COR-L47 (cell line): Measurements from ENCODE around the gene L3MBTL4.

ENCODE experiments used
- DNase-seq: peaks from one replicate; lab custom pipeline; 2025; lab: John Stamatoyannopoulos, UW

L3MBTL4 gene

DNA sequence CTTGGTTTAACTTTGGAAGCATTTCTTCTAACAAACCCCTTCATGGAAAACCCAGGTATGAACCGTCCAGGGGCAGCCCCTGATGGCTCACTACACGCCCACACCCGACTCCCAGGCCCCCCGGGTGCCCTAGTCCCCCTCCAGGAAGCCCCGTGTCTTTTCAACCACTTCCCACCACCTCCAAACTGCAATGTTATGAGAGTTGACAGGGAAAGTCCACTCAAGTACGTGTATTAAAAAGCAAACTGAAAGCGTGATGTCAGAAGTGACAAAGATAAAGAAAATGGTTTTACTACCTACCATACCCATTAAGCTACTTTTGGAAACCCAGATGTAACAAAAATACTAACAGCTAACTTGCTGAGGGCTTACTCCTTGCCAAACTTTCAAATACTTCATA lies 51.5 kb downstream of the L3MBTL4 start:
- DNase-seq, result no peak

DNA sequence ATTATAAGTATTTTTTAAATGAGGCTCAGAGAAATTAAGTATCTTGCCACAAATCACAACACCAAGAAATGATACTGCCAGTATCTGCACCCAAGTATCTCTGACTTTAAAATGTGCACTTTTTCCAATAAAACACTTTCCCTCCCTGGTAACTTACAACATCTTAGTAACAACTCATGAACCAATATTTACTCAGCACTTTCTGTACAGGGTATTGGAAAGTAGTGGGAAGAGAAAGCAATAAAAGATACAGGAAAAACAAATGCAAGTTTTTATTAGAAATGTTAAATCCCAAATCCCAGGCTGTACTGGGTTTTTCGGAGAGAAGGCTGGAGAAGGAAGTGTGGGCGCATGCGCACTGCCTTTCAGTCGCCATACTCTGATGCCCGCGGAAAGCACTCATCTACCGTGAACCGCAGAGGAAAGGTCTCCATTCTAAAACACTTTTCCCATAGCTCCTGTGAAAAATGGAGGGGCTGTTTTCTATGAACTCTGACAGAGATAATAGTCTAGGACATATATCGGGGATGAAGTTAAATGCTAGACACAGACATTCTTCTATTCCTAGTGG lies 52.1 kb downstream of the L3MBTL4 start:
- DNase-seq, result no peak

- DNase-seq, result no peak
Measured at GRCh38 chr18:6357668-6358067, 57.0 kb downstream of the L3MBTL4 start.

GRCh38 chr18:6355789-6356589 lies 58.7 kb downstream of the L3MBTL4 start:
- no peak for DNase-seq

DNA sequence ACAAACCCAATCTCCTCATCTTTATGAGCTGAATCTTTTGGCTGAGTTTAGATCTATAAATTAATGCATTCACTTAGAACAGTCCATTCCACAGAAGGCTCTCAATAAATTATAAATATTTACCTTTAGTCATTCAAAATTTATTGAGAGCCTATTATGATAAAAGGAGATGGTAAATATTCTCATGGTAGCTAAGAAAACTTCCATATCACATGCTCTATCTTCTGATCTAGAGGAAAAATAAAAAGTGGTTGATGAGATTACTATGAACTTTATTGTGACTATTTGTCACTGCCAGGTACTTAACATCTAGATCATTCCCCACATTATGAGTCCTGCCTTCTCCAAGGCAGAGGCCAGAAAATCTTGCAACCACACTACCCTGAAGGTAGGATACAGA lies 62.4 kb downstream of the L3MBTL4 start:
- no peak for DNase-seq

- DNase-seq, result no peak
Measured at GRCh38 chr18:6342990-6343389, 71.7 kb downstream of the L3MBTL4 start.

DNA sequence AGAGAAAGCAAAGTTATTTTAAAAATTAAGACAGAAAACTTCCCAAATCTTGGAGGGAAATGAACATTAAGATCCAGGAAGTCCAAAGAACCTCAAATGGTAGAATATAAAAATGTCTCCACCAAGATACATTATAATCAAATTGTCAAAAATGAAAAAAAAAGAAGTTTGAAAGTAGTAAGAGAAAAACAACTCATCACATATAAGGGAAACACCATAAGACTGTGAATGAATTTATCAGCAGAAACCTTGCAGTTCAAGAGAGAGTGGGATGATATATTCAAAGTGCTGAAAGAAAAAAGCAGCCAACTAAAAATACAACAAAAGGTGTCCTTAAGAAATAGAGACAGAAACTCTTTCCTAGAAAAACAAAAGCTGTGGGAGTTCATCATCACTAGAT lies 73.0 kb downstream of the L3MBTL4 start:
- DNase-seq, result no peak

DNA sequence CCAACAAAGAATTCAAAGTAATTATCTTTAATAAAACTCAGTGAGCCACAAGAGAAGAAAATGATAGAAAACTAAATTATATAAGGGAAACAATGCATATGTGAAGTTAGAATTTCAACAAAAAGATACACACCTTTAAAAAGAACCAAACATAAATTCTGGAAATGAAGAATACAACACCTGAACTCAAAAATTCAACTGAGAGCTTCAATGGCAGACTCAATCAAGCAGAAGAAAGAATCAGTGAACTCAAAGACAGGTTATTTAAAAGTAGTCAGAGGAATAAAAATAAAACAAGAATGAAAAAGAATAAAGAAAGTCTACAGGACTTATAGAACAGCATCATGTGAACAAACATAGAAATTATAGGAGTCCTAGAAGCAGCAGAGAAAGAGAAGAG lies 73.4 kb downstream of the L3MBTL4 start:
- DNase-seq, result no peak

DNA sequence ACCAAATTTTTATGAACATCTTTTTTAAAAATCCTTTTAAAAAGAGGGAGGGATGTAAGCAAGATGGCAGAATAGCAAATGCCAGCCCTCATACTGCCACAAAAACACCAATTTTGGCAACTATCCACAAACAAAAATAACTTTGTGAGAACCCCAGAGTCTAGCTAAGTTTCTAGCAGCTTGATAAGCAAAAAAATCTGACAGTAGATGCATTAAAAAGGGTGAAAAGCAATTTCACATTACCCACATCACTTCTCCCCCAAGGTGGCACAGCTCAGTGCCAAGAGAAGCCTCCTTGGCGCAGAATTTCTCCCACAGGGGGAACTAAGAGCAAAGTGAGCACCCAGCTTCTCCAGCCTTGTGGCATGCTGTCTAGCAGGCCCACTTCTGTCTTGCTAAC lies 74.6 kb downstream of the L3MBTL4 start:
- DNase-seq, result no peak

GRCh38 chr18:6336239-6336638 lies 78.5 kb downstream of the L3MBTL4 start:
- DNase-seq, result no peak

GRCh38 chr18:6333981-6334380 lies 80.7 kb downstream of the L3MBTL4 start:
- no peak for DNase-seq

- no peak for DNase-seq
Measured at GRCh38 chr18:6331872-6332271, 82.8 kb downstream of the L3MBTL4 start.

GRCh38 chr18:6330786-6331185 lies 83.9 kb downstream of the L3MBTL4 start:
- DNase-seq, result no peak

DNA sequence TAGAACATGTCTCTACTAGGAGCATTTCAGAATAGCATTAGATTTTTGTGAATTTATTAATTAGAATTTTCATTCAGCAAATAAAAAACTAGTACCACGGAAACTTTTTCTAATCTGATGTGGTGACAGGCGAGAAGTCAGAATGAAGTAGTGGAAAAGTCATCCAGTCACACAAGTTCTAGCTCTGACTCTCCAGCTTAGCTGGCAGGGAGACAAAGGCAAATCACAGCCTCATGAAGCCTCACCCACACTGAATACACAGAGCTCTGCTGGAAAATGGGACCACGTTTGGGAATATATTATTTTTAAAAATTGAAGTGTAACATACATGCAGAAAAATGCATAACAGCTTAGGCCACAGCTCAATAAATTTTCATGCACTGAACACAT lies 86.1 kb downstream of the L3MBTL4 start:
- DNase-seq, result no peak

GRCh38 chr18:6327895-6328620 lies 86.7 kb downstream of the L3MBTL4 start:
- peak; percentile 31 for DNase-seq

DNA sequence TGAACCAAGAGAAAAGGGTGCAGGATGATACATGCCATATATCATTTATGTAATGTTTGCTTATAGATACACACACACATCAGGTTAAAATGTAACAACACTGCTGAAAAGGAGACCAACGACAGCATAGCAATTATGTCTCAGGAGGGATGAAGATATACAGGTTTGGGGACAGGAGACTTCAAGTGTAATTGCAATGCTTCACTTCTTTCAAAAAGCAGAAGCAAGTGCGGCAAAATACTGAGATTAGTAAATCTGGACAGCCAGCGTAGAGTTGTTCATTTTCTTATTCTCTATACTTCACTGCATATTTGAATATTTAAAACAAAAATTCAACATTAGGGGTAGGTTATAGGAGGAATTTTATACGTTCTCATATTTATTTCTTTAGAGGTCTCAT lies 87.2 kb downstream of the L3MBTL4 start:
- no peak for DNase-seq

GRCh38 chr18:6326566-6326965 lies 88.1 kb downstream of the L3MBTL4 start:
- no peak for DNase-seq

- no peak for DNase-seq
Measured at GRCh38 chr18:6323319-6323889, 91.3 kb downstream of the L3MBTL4 start.

DNA sequence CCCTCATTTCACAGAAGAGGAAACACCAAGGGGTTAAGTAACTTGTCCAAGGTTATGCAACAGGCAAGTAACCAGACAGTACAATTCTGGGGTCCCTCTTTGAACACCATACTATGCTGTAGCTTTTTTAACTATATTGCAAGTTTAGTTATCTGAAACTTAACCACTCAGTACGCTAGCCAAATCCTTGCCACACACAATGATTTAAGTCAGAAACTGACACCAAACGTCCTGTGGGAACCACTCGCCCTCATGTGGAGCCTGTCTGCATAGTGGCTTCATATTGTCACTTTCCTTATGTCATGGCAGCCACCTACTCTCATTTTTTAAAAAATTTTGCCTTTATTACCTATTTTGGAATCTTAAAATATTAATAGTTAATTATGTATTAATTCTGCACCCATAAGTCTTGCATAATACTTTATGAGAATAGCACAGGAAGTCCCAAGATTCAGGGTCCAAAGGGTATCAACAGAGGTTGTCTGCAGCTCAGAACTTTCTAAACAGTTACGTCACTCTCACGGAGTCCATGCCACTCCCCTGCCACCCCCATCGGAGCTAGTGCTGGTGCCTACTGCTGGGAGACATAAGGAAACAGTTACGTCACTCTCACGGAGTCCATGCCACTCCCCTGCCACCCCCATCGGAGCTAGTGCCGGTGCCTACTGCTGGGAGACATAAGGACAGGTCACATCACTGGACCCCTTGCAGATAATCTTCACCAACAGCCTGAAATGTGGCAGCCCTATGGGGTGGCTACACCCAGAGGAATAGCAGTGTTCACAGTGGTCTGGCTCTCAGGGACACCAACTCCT lies 99.0 kb downstream of the L3MBTL4 start:
- no peak for DNase-seq

- no peak for DNase-seq
Measured at GRCh38 chr18:6313415-6313814, 101.3 kb downstream of the L3MBTL4 start.

GRCh38 chr18:6311456-6312215 lies 103.1 kb downstream of the L3MBTL4 start:
- no peak for DNase-seq
